Heart left ventricle (tissue), 16 donors: ENCODE data around the gene DTNA. TPM values are rescaled to one million over a fixed set of nuclear protein-coding genes. Genes with fewer than 3 reads are reported as not detected.
A peak's percentile ranks its signal among the peaks of the same experiment; 100 is the strongest.

Experiments used
- ATAC-seq, 4 donors: fragments of 200-7000 bp; cut with Tn5 transposase; one replicate each; pipeline ENCODE4 v1.9.1; 2020 to 2022; ENCODE audit warnings: moderate library complexity in 4 of 4, mild to moderate bottlenecking in 3 of 4, moderate number of reproducible peaks in 1 of 4
- DNase-seq, 5 donors: peaks; one replicate each; pipeline ENCODE4 v3.0.0-alpha.2; 2020
- H3K27ac ChIP-seq, 12 donors: fragments of 200-600 bp; sonication (generic) in 4 of 12; one replicate each; pipeline versions ENCODE4 v1.5.0 to v1.8.0; 2016 to 2022; ENCODE audit warnings: mild to moderate bottlenecking in 2 of 12
- H3K27me3 ChIP-seq, 9 donors: fragments of 200-600 bp; sonication (generic) in 2 of 9; one replicate each; pipeline versions ENCODE4 v1.5.1 to v1.8.0; 2016 to 2022; ENCODE audit warnings: mild to moderate bottlenecking in 3 of 9
- H3K36me3 ChIP-seq, 9 donors: fragments of 200-600 bp; sonication (generic) in 2 of 9; one replicate each; pipeline versions ENCODE4 v1.5.0 to v1.8.0; 2018 to 2022; ENCODE audit warnings: mild to moderate bottlenecking in 2 of 9
- H3K4me1 ChIP-seq, 12 donors: fragments of 200-600 bp; sonication (generic) in 4 of 12; one replicate each; pipeline versions ENCODE4 v1.5.0 to v1.8.0; 2016 to 2022; ENCODE audit warnings: mild to moderate bottlenecking in 3 of 12
- H3K4me3 ChIP-seq, 12 donors: fragments of 200-600 bp; sonication (generic) in 4 of 12; one replicate each; pipeline versions ENCODE4 v1.5.0 to v1.8.0; 2017 to 2022; ENCODE audit warnings: mild to moderate bottlenecking in 9 of 12, moderate library complexity in 4 of 12
- H3K9me3 ChIP-seq, 12 donors: fragments of 200-600 bp; sonication (generic) in 4 of 12; one replicate each; pipeline versions ENCODE4 v1.5.0 to v1.8.0; 2016 to 2022; ENCODE audit warnings: mild to moderate bottlenecking in 1 of 12
- CTCF ChIP-seq, 12 donors: fragments of 200-600 bp; sonication (generic) in 4 of 12; IDR thresholded peaks; one replicate each; pipeline versions ENCODE4 v1.5.0 to v1.8.0; 2018 to 2022; ENCODE audit warnings: antibody characterized with exemption in 12 of 12, mild to moderate bottlenecking in 5 of 12
- POLR2A ChIP-seq, 2 donors: fragments of 450-650 bp; IDR thresholded peaks; one replicate each; pipeline ENCODE4 v1.6.1; 2017; ENCODE audit warnings: antibody characterized with exemption in 2 of 2, mild to moderate bottlenecking in 2 of 2, moderate library complexity in 2 of 2
- WGBS, 4 donors: extraction: QIAGEN DNeasy Blood & Tissue Kit in 2 of 4; methylation state at CpG; one replicate each; pipeline versions ENCODE4 v1.1.5 to v1.1.7; 2013 to 2018; 5-methylcytosine and 5-hydroxymethylcytosine counted together
- intact Hi-C, 10 donors: fragments of 100-400 bp; cut with DNase I; formaldehyde crosslinking; loops; one replicate each; pipeline versions ENCODE4 v1.11.1 to v1.14.2; 2022
- polyA plus RNA-seq, 2 donors: library from polyadenylated mRNA; stranded (reverse); fragments of 200-250 nt; gene quantifications; one replicate each; pipeline ENCODE4 v1.2.3, GENCODE V29; 2013
- total RNA-seq, 9 donors: library from RNA; depleted of rRNA in 2 of 9; stranded (reverse); fragments of >200 nt in 2 of 9; fragmentation: NEBNext Ultra II Directional in 3 of 9; extraction: Animal tissue kit (Norgen Biotek cat#: 25700) in 3 of 9; gene quantifications; one replicate each; pipeline versions ENCODE4 v1.1.0 to v1.2.4, GENCODE V29; 2016 to 2023
- donor health status: ischemic (EF 13 %, LVEDD 7.1; RV severe dilation, severe dysfunction).
- donor health status: healthy with polysubstance abuse.
- donor health status: DM: no; HTN: yes; CAD: no.
- donor health status: DM: no; HTN: no; CAD: no.
- donor health status: ischemic (EF 25% LVEDD 6.9; RV normal size, moderate dysfunction).
- donor health status: ischemic (EF 25% LVEDD 5.7; RV mildly dilated, moderate dysfunction).
- donor health status: healthy.
- donor health status: DM: yes; HTN: yes; CAD: no.
- donor health status: ischemic (EF 35%, LVEDD 5.7; RV mildly dilated, moderate dysfunction).
- donor health status: nonischemic (EF 11% LVEDD 7.7; RV severe dilation, severe dysfunction).
- donor health status: DM: yes; HTN: yes; CAD: no.
- donor health status: PGD.
- donor health status: ischemic (EF 29% LVEDD 5.4; RV normal size, mild dysfunction).
- donor health status: nonischemic (EF 23%, LVEDD 6.1; RV moderate dilation, normal function).

DTNA gene
- total and polyA plus RNA-seq, 11 donors: 92.6 to 220 (median 181) TPM

GRCh38 chr18:34757666-34758065 lies 47.6 kb downstream of the DTNA start:
- intact Hi-C loops: no loop called here
- Histone ChIP-seq H3K27ac (no peak overlapping the region), H3K9me3 (no peaks in the 10 kb centered on the region), H3K36me3 (peaks cover 0 to 5% (median 0%) of the 10 kb centered on the region in 9 donors), H3K4me3 (no peak overlapping the region), H3K4me1 (peaks cover 0 to 16% (median 0%) of the 10 kb centered on the region in 12 donors), H3K27me3 (no peaks in the 10 kb centered on the region)
- no peak for DNase-seq
- no peak for TF ChIP-seq POLR2A (IDR thresholded peaks at IDR 0.05)
- TF ChIP-seq CTCF (IDR thresholded peaks at IDR 0.05): no peak
- no peak for ATAC-seq
- 80 to 89% (median 86%) methylated on average over 5 of the region's 5 CpGs for WGBS, 4 donors

- Histone ChIP-seq H3K36me3 (peaks cover 0 to 5% (median 0%) of the 10 kb centered on the region in 9 donors), H3K27ac (no peak overlapping the region), H3K27me3 (no peaks in the 10 kb centered on the region), H3K9me3 (no peaks in the 10 kb centered on the region), H3K4me1 (peaks cover 0 to 16% (median 0%) of the 10 kb centered on the region in 12 donors), H3K4me3 (no peak overlapping the region)
- ATAC-seq (no peak), DNase-seq (no peak)
- intact Hi-C loops: no loop called here
- TF ChIP-seq POLR2A (IDR thresholded peaks at IDR 0.05) (no peak), CTCF (IDR thresholded peaks at IDR 0.05) (no peak)
These were observed 48.4 kb downstream of the DTNA start for GRCh38 chr18:34758378-34758948.

- H3K27ac ChIP-seq: peak overlapping the region in 2 of 12 donors; percentile 33 to 41
- ATAC-seq (peak; percentile 84 to 87 (median 86)), DNase-seq (peak; percentile 36 to 65 (median 49))
- peaks cover 0 to 16% (median 0%) of the 10 kb centered on the region in 12 donors for H3K4me1 ChIP-seq
- TF ChIP-seq POLR2A (IDR thresholded peaks at IDR 0.05) (no peak), CTCF (IDR thresholded peaks at IDR 0.05) (no peak)
- no peak overlapping the region for H3K4me3 ChIP-seq
- 36 to 71% (median 50%) methylated on average over 4 of the region's 4 CpGs for WGBS, 4 donors
- intact Hi-C loops: no loop called here
- no peaks in the 10 kb centered on the region for H3K9me3 ChIP-seq
- peaks cover 0 to 5% (median 0%) of the 10 kb centered on the region in 9 donors for H3K36me3 ChIP-seq
- no peaks in the 10 kb centered on the region for H3K27me3 ChIP-seq
These were observed 50.3 kb downstream of the DTNA start for GRCh38 chr18:34760444-34760843.

GRCh38 chr18:34764451-34764850 lies 54.4 kb downstream of the DTNA start:
- Histone ChIP-seq H3K9me3 (no peaks in the 10 kb centered on the region), H3K36me3 (peaks cover 0 to 21% (median 0%) of the 10 kb centered on the region in 9 donors), H3K4me3 (no peak overlapping the region), H3K27ac (no peak overlapping the region), H3K4me1 (peaks cover 0 to 12% (median 0%) of the 10 kb centered on the region in 12 donors), H3K27me3 (no peaks in the 10 kb centered on the region)
- 80 to 86% (median 84%) methylated on average over 4 of the region's 4 CpGs for WGBS, 4 donors
- TF ChIP-seq CTCF (IDR thresholded peaks at IDR 0.05) (peak in 2 of 12 donors; percentile 13 to 22), POLR2A (IDR thresholded peaks at IDR 0.05) (no peak)
- intact Hi-C loops: no loop called here
- ATAC-seq (no peak), DNase-seq (no peak)
